ENCODE measurements around the gene DAAM1. TPM values are rescaled to one million over a fixed set of nuclear protein-coding genes. Genes with fewer than 3 reads are reported as not detected.

DAAM1 gene
- total RNA-seq, 6 experiments from 2014 or later: 7.5 to 12.2 (median 8.6) TPM

DNA sequence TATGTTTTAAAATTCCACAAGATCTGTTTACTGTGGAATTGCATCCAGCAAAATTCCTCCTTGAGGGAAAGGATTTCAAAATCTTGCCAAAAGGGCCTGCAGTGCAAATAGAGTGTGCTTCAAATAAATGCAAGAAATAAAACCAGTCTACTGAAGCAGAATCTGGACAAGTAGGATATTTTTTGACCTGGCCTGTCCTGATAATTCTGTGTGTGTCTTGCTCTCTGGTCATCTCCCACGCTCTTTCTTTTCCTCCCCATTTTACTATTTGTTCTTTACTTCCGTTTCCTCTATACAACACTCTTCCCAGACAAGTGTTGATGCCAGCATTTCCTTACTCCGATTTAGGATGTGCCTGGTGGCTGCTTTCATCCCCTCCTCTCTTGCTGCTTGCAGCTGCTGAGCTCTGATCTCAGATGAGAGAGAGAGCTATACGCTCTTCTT lies 160.8 kb downstream of the DAAM1 start:
- no peaks in the 10 kb centered on the region for H3K9me3 Mint-ChIP-seq
- no peaks in the 10 kb centered on the region for H3K27me3 Mint-ChIP-seq (ENCODE audit: insufficient read depth)
- H3K4me1 Mint-ChIP-seq (ENCODE audit: low read depth): peaks cover 21% of the 10 kb centered on the region
- no peak for DNase-seq
- H3K36me3 Mint-ChIP-seq (ENCODE audit: low read depth): peaks cover 13% of the 10 kb centered on the region
- H3K4me3 Mint-ChIP-seq: no peak overlapping the region
- TF ChIP-seq, protein P1, sequence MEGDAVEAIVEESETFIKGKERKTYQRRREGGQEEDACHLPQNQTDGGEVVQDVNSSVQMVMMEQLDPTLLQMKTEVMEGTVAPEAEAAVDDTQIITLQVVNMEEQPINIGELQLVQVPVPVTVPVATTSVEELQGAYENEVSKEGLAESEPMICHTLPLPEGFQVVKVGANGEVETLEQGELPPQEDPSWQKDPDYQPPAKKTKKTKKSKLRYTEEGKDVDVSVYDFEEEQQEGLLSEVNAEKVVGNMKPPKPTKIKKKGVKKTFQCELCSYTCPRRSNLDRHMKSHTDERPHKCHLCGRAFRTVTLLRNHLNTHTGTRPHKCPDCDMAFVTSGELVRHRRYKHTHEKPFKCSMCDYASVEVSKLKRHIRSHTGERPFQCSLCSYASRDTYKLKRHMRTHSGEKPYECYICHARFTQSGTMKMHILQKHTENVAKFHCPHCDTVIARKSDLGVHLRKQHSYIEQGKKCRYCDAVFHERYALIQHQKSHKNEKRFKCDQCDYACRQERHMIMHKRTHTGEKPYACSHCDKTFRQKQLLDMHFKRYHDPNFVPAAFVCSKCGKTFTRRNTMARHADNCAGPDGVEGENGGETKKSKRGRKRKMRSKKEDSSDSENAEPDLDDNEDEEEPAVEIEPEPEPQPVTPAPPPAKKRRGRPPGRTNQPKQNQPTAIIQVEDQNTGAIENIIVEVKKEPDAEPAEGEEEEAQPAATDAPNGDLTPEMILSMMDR (IDR thresholded peaks at IDR 0.05): no peak
- H3K27ac Mint-ChIP-seq: no peak overlapping the region

GRCh38 chr14:59352961-59353360 lies 164.5 kb downstream of the DAAM1 start:
- Mint-ChIP-seq H3K27ac (no peak overlapping the region), H3K4me3 (no peak overlapping the region), H3K27me3 (ENCODE audit: insufficient read depth) (no peaks in the 10 kb centered on the region), H3K4me1 (ENCODE audit: low read depth) (peaks cover 28% of the 10 kb centered on the region), H3K36me3 (ENCODE audit: low read depth) (peaks cover 13% of the 10 kb centered on the region), H3K9me3 (no peaks in the 10 kb centered on the region)
- no peak for DNase-seq
- TF ChIP-seq, protein P1 (IDR thresholded peaks at IDR 0.05): no peak

DNA sequence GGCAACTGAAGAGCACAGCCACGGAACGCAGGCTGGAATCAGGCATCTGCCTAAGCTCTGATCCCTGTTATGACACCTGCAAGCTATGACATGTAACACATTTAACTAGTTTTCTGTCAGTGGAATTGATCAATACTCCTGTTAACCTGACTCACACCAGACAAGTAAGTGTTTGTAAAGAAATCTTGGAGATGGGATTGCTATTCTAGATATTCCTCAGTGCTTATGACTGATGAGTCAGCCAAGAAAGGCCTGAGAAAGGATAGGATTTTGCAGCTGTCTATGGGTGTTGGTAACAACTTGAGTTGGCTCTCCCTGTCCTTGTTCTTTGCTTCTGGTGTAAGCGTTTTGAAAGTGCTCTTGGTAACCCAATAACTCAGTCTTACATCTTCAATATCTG lies 166.2 kb downstream of the DAAM1 start:
- H3K4me3 Mint-ChIP-seq: no peak overlapping the region
- TF ChIP-seq, protein P1 (IDR thresholded peaks at IDR 0.05): no peak

DNA sequence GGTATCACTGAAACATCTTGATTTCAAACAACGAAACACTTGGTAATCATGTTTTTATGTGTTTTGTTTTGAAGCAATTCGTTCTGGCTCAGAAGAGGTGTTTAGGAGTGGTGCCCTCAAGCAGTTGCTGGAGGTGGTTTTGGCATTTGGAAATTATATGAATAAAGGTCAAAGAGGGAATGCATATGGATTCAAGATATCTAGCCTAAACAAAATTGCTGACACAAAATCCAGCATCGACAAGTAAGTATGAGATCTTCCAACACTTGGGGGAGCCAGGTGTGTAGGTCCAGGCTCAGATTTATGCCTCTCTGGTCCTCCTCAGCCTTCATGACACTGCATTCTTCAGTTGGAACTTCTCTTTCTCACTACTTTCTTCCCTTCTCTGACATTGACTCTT lies 166.6 kb downstream of the DAAM1 start:
- TF ChIP-seq, protein P1 (IDR thresholded peaks at IDR 0.05): no peak
- no peaks in the 10 kb centered on the region for H3K9me3 Mint-ChIP-seq
- H3K27me3 Mint-ChIP-seq (ENCODE audit: insufficient read depth): no peaks in the 10 kb centered on the region
- H3K27ac Mint-ChIP-seq: peak overlapping the region; percentile 1; the same call in 1 of the 2 replicates
- H3K4me1 Mint-ChIP-seq (ENCODE audit: low read depth): peaks cover 49% of the 10 kb centered on the region
- H3K4me3 Mint-ChIP-seq: no peak overlapping the region; the same call in 1 of the 2 replicates
- H3K36me3 Mint-ChIP-seq (ENCODE audit: low read depth): peaks cover 9% of the 10 kb centered on the region; the same call in 1 of the 2 replicates
- no peak for DNase-seq

More for the DNA sequence above, 166.2 kb downstream of the DAAM1 start:
- H3K27me3 Mint-ChIP-seq (ENCODE audit: insufficient read depth): no peaks in the 10 kb centered on the region
- peak overlapping the region; percentile 29 for H3K27ac Mint-ChIP-seq
- no peaks in the 10 kb centered on the region for H3K9me3 Mint-ChIP-seq
- H3K36me3 Mint-ChIP-seq (ENCODE audit: low read depth): peaks cover 9% of the 10 kb centered on the region; the same call in 1 of the 2 replicates
- peak; percentile 45 for DNase-seq
- H3K4me1 Mint-ChIP-seq (ENCODE audit: low read depth): peaks cover 45% of the 10 kb centered on the region

GRCh38 chr14:59356312-59356711 lies 167.8 kb downstream of the DAAM1 start:
- no peak overlapping the region for H3K4me3 Mint-ChIP-seq
- H3K27ac Mint-ChIP-seq: no peak overlapping the region
- peaks cover 9% of the 10 kb centered on the region; the same call in 1 of the 2 replicates for H3K36me3 Mint-ChIP-seq (ENCODE audit: low read depth)
- no peaks in the 10 kb centered on the region for H3K9me3 Mint-ChIP-seq
- H3K4me1 Mint-ChIP-seq (ENCODE audit: low read depth): peaks cover 61% of the 10 kb centered on the region
- H3K27me3 Mint-ChIP-seq (ENCODE audit: insufficient read depth): no peaks in the 10 kb centered on the region
- DNase-seq: no peak
- TF ChIP-seq, protein P1 (IDR thresholded peaks at IDR 0.05): no peak
